Measurements from ENCODE around the gene SORL1-AS1.
"Not testable (repeated sequence)": the region's sequence is repeated elsewhere in the genome, so short reads cannot be mapped to it uniquely, and the experiment has no call there.

SORL1-AS1 gene

GRCh38 chr11:121452609-121453150 is at the start of gene SORL1-AS1:
SORL1-AS1 (minus strand) TSS chr11:121452967.
- peak; percentile 56 for DNase-seq

- DNase-seq: no peak
Measured at GRCh38 chr11:121500717-121501116, 48.0 kb upstream of the SORL1-AS1 start.

- DNase-seq: no peak
Measured at GRCh38 chr11:121500275-121500674, 47.5 kb upstream of the SORL1-AS1 start.

- DNase-seq: no peak
Measured at GRCh38 chr11:121499405-121499804, 46.6 kb upstream of the SORL1-AS1 start.

GRCh38 chr11:121497176-121497998 is 44.6 kb upstream of the SORL1-AS1 start:
- no peak for DNase-seq

- no peak for DNase-seq
Measured at GRCh38 chr11:121494355-121495099, 41.8 kb upstream of the SORL1-AS1 start.

GRCh38 chr11:121489823-121490222 is 37.1 kb upstream of the SORL1-AS1 start:
- DNase-seq: no peak

- DNase-seq: no peak
Measured at GRCh38 chr11:121488641-121489040, 35.9 kb upstream of the SORL1-AS1 start.

- DNase-seq: no peak
Measured at GRCh38 chr11:121488170-121488569, 35.4 kb upstream of the SORL1-AS1 start.

GRCh38 chr11:121487191-121487590 is 34.4 kb upstream of the SORL1-AS1 start:
- DNase-seq: peak; percentile 16

- no peak for DNase-seq
Measured at GRCh38 chr11:121486054-121486453, 33.3 kb upstream of the SORL1-AS1 start.

- DNase-seq: no peak
Measured at GRCh38 chr11:121485216-121485615, 32.4 kb upstream of the SORL1-AS1 start.

GRCh38 chr11:121483805-121484480 is 31.2 kb upstream of the SORL1-AS1 start:
- DNase-seq: no peak

- no peak for DNase-seq
Measured at GRCh38 chr11:121482231-121483129, 29.7 kb upstream of the SORL1-AS1 start.

- DNase-seq: not testable (repeated sequence)
Measured at GRCh38 chr11:121481484-121482230, 28.9 kb upstream of the SORL1-AS1 start.

- DNase-seq: no peak
Measured at GRCh38 chr11:121479698-121480238, 27.0 kb upstream of the SORL1-AS1 start.

GRCh38 chr11:121478895-121479697 is 26.3 kb upstream of the SORL1-AS1 start:
- no peak for DNase-seq

- DNase-seq: no peak
Measured at GRCh38 chr11:121478226-121478894, 25.6 kb upstream of the SORL1-AS1 start.

GRCh38 chr11:121476379-121477032 is 23.7 kb upstream of the SORL1-AS1 start:
- no peak for DNase-seq

Data from DMS79 (cell line).